Heart right ventricle (tissue), 16 donors: Measurements from ENCODE around the gene USP24. TPM values are rescaled to one million over a fixed set of nuclear protein-coding genes. Genes with fewer than 3 reads are reported as not detected.

ENCODE experiments used
- ATAC-seq, 8 donors: fragments of 200-7000 bp; cut with Tn5 transposase; one replicate each; pipeline ENCODE4 v1.9.1; 2020; ENCODE audit warnings: mild to moderate bottlenecking in 8 of 8, moderate library complexity in 8 of 8, moderate number of reproducible peaks in 1 of 8
- DNase-seq, 2 donors: peaks; one replicate each; pipeline ENCODE4 v3.0.0-alpha.2; 2020
- H3K27ac ChIP-seq, 10 donors: fragments of 200-600 bp; sonication (generic) in 2 of 10; one replicate each; pipeline versions ENCODE4 v1.5.0 to v1.8.0; 2020 to 2022; ENCODE audit warnings: mild to moderate bottlenecking in 3 of 10
- H3K27me3 ChIP-seq, 7 donors: fragments of 200-600 bp; one replicate each; pipeline ENCODE4 v1.8.0; 2021 to 2022; ENCODE audit warnings: mild to moderate bottlenecking in 2 of 7
- H3K36me3 ChIP-seq, 9 donors: fragments of 200-600 bp; sonication (generic) in 1 of 9; one replicate each; pipeline versions ENCODE4 v1.5.0 to v1.8.0; 2020 to 2022; ENCODE audit warnings: mild to moderate bottlenecking in 2 of 9
- H3K4me1 ChIP-seq, 9 donors: fragments of 200-600 bp; sonication (generic) in 1 of 9; one replicate each; pipeline versions ENCODE4 v1.5.0 to v1.8.0; 2020 to 2022; ENCODE audit warnings: mild to moderate bottlenecking in 4 of 9
- H3K4me3 ChIP-seq, 10 donors: fragments of 200-600 bp; sonication (generic) in 2 of 10; one replicate each; pipeline versions ENCODE4 v1.5.0 to v1.8.0; 2020 to 2022; ENCODE audit warnings: mild to moderate bottlenecking in 7 of 10, moderate library complexity in 2 of 10
- H3K9me3 ChIP-seq, 11 donors: fragments of 200-600 bp in 10 of 11; sonication (generic) in 2 of 11; one replicate each; pipeline versions ENCODE4 v1.5.0 to v1.8.0; 2013 to 2022; ENCODE audit warnings: mild to moderate bottlenecking in 2 of 11, control low read depth in 1 of 11, moderate library complexity in 1 of 11
- WGBS, 2 donors: extraction: QIAGEN DNeasy Blood & Tissue Kit; methylation state at CpG; one replicate each; pipeline ENCODE4 v1.1.7; 2013; ENCODE audit warnings: inconsistent platforms in 1 of 2; 5-methylcytosine and 5-hydroxymethylcytosine counted together
- intact Hi-C, 10 donors: fragments of 100-400 bp; cut with DNase I; formaldehyde crosslinking; loops; one replicate each; pipeline versions ENCODE4 v1.11.1 to v1.14.2; 2022
- polyA plus RNA-seq, 2 donors: library from polyadenylated mRNA; stranded (reverse); fragments of 200-250 nt; gene quantifications; one replicate each; pipeline ENCODE4 v1.2.3, GENCODE V29; 2013
- total RNA-seq, 10 donors: library from RNA; stranded (reverse); fragmentation: NEBNext Ultra II Directional in 3 of 10; extraction: Animal tissue kit (Norgen Biotek cat#: 25700) in 3 of 10; gene quantifications; one replicate each; pipeline versions ENCODE4 v1.2.1 to v1.2.4, GENCODE V29; 2021 to 2023
- TF ChIP-seq, protein P1 (sequence below), 9 donors: fragments of 200-600 bp; sonication (generic) in 2 of 9; IDR thresholded peaks; one replicate each; pipeline versions ENCODE4 v1.5.0 to v1.8.0; 2021 to 2022; ENCODE audit warnings: antibody characterized with exemption in 9 of 9, mild to moderate bottlenecking in 5 of 9, moderate library complexity in 1 of 9
- donor health status: Arrhythmogenic right ventricular cardiomyopathy.
- donor health status: ischemic (EF 13 %, LVEDD 7.1; RV severe dilation, severe dysfunction).
- donor health status: healthy with polysubstance abuse.
- donor health status: DM: no; HTN: yes; CAD: no.
- donor health status: DM: no; HTN: no; CAD: no.
- donor health status: ischemic (EF 25% LVEDD 6.9; RV normal size, moderate dysfunction).
- donor health status: ischemic (EF 25% LVEDD 5.7; RV mildly dilated, moderate dysfunction).
- donor health status: healthy.
- donor health status: DM: yes; HTN: yes; CAD: no.
- donor health status: Ischemic cardiomyopathy.
- donor health status: ischemic (EF 35%, LVEDD 5.7; RV mildly dilated, moderate dysfunction).
- donor health status: nonischemic (EF 11% LVEDD 7.7; RV severe dilation, severe dysfunction).
- donor health status: DM: yes; HTN: yes; CAD: no.
- donor health status: PGD.
- donor health status: ischemic (EF 29% LVEDD 5.4; RV normal size, mild dysfunction).
- donor health status: nonischemic (EF 23%, LVEDD 6.1; RV moderate dilation, normal function).

USP24 gene
- total and polyA plus RNA-seq, 12 donors = 7.1 to 49.7 (median 41.3) TPM

DNA sequence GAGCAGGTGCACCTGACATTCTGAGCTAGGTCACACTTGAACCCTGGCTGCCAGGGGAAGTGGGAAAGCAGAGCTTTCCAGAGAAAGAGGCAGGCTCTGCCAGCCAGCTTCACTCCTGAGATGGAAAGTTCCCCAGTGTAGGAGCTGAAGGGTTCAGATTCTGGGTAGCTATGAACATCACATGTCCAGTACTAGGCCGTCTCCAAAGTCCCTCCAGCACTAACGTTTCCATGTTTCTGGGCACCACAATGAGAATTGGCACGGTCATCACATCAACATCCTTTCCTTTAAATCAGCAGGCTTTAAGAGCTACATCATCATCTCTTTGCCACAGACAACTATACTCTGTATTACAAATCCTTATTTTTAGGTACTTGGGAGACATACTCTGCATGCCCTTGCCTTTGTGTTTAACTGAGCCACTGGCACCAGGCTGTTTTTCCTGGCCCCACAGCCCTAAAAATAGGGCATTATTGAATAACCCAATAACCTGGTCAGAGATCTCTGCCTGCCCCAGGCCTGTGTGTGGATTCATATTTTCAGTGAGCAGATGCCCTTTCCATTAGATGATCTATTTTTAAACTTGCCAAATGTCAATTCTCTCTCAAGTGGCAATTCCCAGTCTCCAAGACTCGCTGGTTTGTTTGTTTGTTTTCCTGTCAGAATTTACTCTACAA, 35.4 kb upstream of the USP24 start:
- no peak overlapping the region for H3K4me3 ChIP-seq
- WGBS, 2 donors = 40 to 53% methylated on average over 4 of the region's 4 CpGs
- H3K27me3 ChIP-seq = no peaks in the 10 kb centered on the region
- peak in 1 of 2 donors; percentile 41 for DNase-seq
- H3K9me3 ChIP-seq = no peaks in the 10 kb centered on the region
- peak; percentile 56 to 97 (median 86) for ATAC-seq
- intact Hi-C loops = no loop called here
- H3K36me3 ChIP-seq = no peaks in the 10 kb centered on the region
- peak overlapping the region; percentile 61 to 87 (median 80) for H3K27ac ChIP-seq
- TF ChIP-seq, protein P1, sequence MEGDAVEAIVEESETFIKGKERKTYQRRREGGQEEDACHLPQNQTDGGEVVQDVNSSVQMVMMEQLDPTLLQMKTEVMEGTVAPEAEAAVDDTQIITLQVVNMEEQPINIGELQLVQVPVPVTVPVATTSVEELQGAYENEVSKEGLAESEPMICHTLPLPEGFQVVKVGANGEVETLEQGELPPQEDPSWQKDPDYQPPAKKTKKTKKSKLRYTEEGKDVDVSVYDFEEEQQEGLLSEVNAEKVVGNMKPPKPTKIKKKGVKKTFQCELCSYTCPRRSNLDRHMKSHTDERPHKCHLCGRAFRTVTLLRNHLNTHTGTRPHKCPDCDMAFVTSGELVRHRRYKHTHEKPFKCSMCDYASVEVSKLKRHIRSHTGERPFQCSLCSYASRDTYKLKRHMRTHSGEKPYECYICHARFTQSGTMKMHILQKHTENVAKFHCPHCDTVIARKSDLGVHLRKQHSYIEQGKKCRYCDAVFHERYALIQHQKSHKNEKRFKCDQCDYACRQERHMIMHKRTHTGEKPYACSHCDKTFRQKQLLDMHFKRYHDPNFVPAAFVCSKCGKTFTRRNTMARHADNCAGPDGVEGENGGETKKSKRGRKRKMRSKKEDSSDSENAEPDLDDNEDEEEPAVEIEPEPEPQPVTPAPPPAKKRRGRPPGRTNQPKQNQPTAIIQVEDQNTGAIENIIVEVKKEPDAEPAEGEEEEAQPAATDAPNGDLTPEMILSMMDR (IDR thresholded peaks at IDR 0.05) = no peak
- peaks cover 0 to 21% (median 7%) of the 10 kb centered on the region in 9 donors for H3K4me1 ChIP-seq

DNA sequence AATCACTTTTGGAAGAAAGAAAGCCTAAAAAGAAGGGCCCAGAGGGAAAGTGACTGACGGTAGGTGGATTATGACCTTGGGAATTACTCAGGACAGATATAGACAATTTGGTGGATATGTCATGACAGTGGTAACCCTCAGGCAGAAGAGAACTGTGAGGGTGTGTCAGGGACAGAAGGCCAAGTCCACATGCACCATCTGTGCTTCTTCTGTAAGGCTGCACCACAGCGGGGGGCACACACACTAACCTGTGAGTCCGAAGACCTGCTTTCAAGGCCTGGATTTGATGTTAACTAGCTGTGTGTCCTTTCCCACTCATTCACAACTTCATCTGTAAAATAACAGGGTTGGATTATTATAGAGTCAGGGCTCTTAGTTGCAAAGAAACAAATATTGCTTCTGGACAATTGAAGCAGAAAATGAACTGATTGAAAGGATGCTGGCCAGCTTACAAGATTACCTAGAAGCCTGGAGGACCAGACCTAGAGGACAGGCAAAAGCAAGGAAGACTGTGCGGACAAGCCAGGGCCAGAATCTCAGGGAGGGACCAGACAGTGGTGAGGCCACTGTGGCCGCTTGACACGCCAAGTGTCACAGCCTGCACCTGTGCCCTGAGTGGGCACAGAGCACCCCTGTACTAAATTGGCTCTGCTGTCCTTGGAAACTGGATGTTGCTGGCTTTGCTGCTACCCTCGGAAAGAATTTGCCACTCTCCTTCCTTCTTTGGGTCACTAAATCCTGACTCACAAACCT, 34.7 kb upstream of the USP24 start:
- TF ChIP-seq, protein P1 (IDR thresholded peaks at IDR 0.05) = no peak
- Histone ChIP-seq H3K4me3 (no peak overlapping the region), H3K4me1 (peaks cover 0 to 21% (median 7%) of the 10 kb centered on the region in 9 donors), H3K27me3 (no peaks in the 10 kb centered on the region), H3K9me3 (no peaks in the 10 kb centered on the region), H3K36me3 (no peaks in the 10 kb centered on the region), H3K27ac (peak overlapping the region; percentile 61 to 87 (median 80))
- ATAC-seq (peak in 4 of 8 donors; percentile 9 to 50 (median 40)), DNase-seq (no peak)
- intact Hi-C loops = no loop called here
- WGBS, 2 donors = 71 to 75% methylated on average over 7 of the region's 7 CpGs

DNA sequence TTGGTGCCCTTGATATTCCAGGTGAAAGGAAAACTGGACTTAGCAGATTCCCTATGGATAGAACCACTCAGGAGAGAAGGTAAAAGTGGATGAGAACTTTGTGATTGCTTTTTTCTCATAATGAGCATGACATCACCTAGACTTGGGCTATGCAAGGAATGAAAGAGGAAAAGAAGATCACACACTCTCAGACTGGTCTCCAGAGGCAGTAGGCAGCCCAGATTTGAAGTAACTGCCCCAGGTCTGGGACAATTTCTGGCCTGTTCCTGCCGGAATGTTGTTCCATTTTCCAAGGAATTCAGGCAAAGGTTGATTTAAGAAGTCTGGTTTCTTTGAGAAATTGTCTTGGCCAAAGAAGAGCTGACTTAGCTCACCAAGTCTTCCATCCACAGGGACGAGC, 31.7 kb upstream of the USP24 start:
- no peak overlapping the region for H3K4me3 ChIP-seq
- no peaks in the 10 kb centered on the region for H3K9me3 ChIP-seq
- peaks cover 0 to 14% (median 8%) of the 10 kb centered on the region in 9 donors for H3K4me1 ChIP-seq
- no peaks in the 10 kb centered on the region for H3K36me3 ChIP-seq
- no peaks in the 10 kb centered on the region for H3K27me3 ChIP-seq
- TF ChIP-seq, protein P1 (IDR thresholded peaks at IDR 0.05) = no peak
- intact Hi-C loops = no loop called here
- DNase-seq (no peak), ATAC-seq (no peak)
- 95 to 97% methylated on average over 2 of the region's 2 CpGs for WGBS, 2 donors
- no peak overlapping the region for H3K27ac ChIP-seq

DNA sequence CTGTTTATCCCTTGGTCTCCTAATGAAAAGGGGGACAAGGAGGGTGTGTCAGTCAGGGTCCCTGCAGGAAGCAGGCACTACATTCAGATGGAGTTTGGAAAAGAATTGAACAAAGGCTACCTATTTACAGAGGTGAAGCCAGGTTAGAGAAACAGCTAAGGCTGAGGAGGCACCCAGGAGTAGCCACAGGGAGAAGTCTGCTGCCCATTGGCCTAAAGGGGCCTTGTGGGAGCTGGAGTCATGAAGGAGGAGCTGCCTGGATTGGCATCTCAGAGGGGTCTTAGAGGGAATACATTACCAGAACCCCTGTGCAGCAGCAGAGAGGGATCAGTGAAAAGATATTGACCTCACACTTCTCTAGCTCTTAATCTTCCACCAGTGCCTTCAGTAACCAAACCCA, 31.2 kb upstream of the USP24 start:
- TF ChIP-seq, protein P1 (IDR thresholded peaks at IDR 0.05) = no peak
- Histone ChIP-seq H3K9me3 (no peaks in the 10 kb centered on the region), H3K4me1 (peaks cover 0 to 13% (median 8%) of the 10 kb centered on the region in 9 donors), H3K36me3 (no peaks in the 10 kb centered on the region), H3K27me3 (no peaks in the 10 kb centered on the region), H3K4me3 (no peak overlapping the region), H3K27ac (no peak overlapping the region)
- DNase-seq (no peak), ATAC-seq (no peak)
- intact Hi-C loops = no loop called here
